HEK293 (cell line): ENCODE results near the gene DCTN3.
A peak's percentile ranks its signal among the peaks of the same experiment; 100 is the strongest.

Experiments used
- BCL11A ChIP-seq: fragments of 450-650 bp; formaldehyde crosslinking; IDR thresholded peaks from 2 replicates; pipeline ENCODE4 v1.5.1; 2016; ENCODE audit warnings: low read depth, missing biosample characterization, missing genetic modification characterization
- BCL6B ChIP-seq: fragments of 450-650 bp; formaldehyde crosslinking; IDR thresholded peaks from 2 replicates; pipeline ENCODE4 v1.5.1; 2017; ENCODE audit warnings: missing biosample characterization, missing genetic modification characterization
- EGR2 ChIP-seq: fragments of 450-650 bp; formaldehyde crosslinking; IDR thresholded peaks from 2 replicates; pipeline ENCODE4 v1.5.1; 2016; ENCODE audit warnings: low read depth, missing biosample characterization, missing genetic modification characterization
- FEZF1 ChIP-seq: fragments of 450-650 bp; formaldehyde crosslinking; IDR thresholded peaks from 2 replicates; pipeline ENCODE4 v1.5.1; 2016; ENCODE audit warnings: missing biosample characterization, missing genetic modification characterization
- INSM2 ChIP-seq: fragments of 450-650 bp; formaldehyde crosslinking; IDR thresholded peaks from 2 replicates; pipeline ENCODE4 v1.5.1; 2016; ENCODE audit warnings: missing biosample characterization, missing genetic modification characterization
- PRDM10 ChIP-seq: fragments of 450-650 bp; formaldehyde crosslinking; IDR thresholded peaks from 2 replicates; pipeline ENCODE4 v1.5.1; 2016; ENCODE audit warnings: missing biosample characterization, missing genetic modification characterization
- SP7 ChIP-seq: fragments of 450-650 bp; formaldehyde crosslinking; IDR thresholded peaks from 2 replicates; pipeline ENCODE4 v1.5.1; 2016; ENCODE audit warnings: missing biosample characterization, missing genetic modification characterization
- ZBTB17 ChIP-seq: fragments of 450-650 bp; formaldehyde crosslinking; IDR thresholded peaks from 2 replicates; pipeline ENCODE4 v1.5.1; 2016; ENCODE audit warnings: missing biosample characterization, missing genetic modification characterization
- ZNF16 ChIP-seq: fragments of 450-650 bp; formaldehyde crosslinking; IDR thresholded peaks from 2 replicates; pipeline ENCODE4 v1.5.1; 2016; ENCODE audit warnings: low read depth, missing biosample characterization, missing genetic modification characterization
- ZNF174 ChIP-seq: fragments of 450-650 bp; formaldehyde crosslinking; IDR thresholded peaks from 2 replicates; pipeline ENCODE4 v1.5.0; 2017; ENCODE audit warnings: missing biosample characterization, mild to moderate bottlenecking, missing genetic modification characterization
- ZNF202 ChIP-seq: fragments of 450-650 bp; formaldehyde crosslinking; IDR thresholded peaks from 2 replicates; pipeline ENCODE4 v1.5.1; 2016; ENCODE audit warnings: missing biosample characterization, missing genetic modification characterization, borderline replicate concordance
- ZNF221 ChIP-seq: fragments of 450-650 bp; formaldehyde crosslinking; IDR thresholded peaks from 2 replicates; pipeline ENCODE4 v1.5.1; 2017; ENCODE audit warnings: missing biosample characterization, missing genetic modification characterization, borderline replicate concordance
- ZNF248 ChIP-seq: fragments of 450-650 bp; formaldehyde crosslinking; IDR thresholded peaks from 2 replicates; pipeline ENCODE4 v1.5.1; 2017; ENCODE audit warnings: missing biosample characterization, missing genetic modification characterization
- ZNF266 ChIP-seq: fragments of 450-650 bp; formaldehyde crosslinking; IDR thresholded peaks from 2 replicates; pipeline ENCODE4 v1.5.1; 2016; ENCODE audit warnings: missing biosample characterization, missing genetic modification characterization, low read depth
- ZNF416 ChIP-seq: fragments of 450-650 bp; formaldehyde crosslinking; IDR thresholded peaks from 2 replicates; pipeline ENCODE4 v1.5.1; 2016; ENCODE audit warnings: missing biosample characterization, missing genetic modification characterization
- ZNF423 ChIP-seq: fragments of 450-650 bp; formaldehyde crosslinking; IDR thresholded peaks from 2 replicates; pipeline ENCODE4 v1.5.1; 2016; ENCODE audit warnings: missing biosample characterization, missing genetic modification characterization
- ZNF521 ChIP-seq: fragments of 450-650 bp; formaldehyde crosslinking; IDR thresholded peaks from 2 replicates; pipeline ENCODE4 v1.5.1; 2017; ENCODE audit warnings: missing biosample characterization, mild to moderate bottlenecking, missing genetic modification characterization
- ZNF529 ChIP-seq: fragments of 450-650 bp; formaldehyde crosslinking; IDR thresholded peaks from 2 replicates; pipeline ENCODE4 v1.5.1; 2017; ENCODE audit warnings: missing genetic modification characterization, missing biosample characterization; ENCODE audit not compliant: insufficient replicate concordance
- ZNF600 ChIP-seq: fragments of 450-650 bp; formaldehyde crosslinking; IDR thresholded peaks from 2 replicates; pipeline ENCODE4 v1.5.1; 2016; ENCODE audit warnings: missing biosample characterization, missing genetic modification characterization
- ZNF621 ChIP-seq: fragments of 450-650 bp; formaldehyde crosslinking; IDR thresholded peaks from 2 replicates; pipeline ENCODE4 v1.5.1; 2017; ENCODE audit warnings: missing biosample characterization, missing genetic modification characterization
- ZNF645 ChIP-seq: fragments of 450-650 bp; formaldehyde crosslinking; IDR thresholded peaks from 2 replicates; pipeline ENCODE4; 2016; ENCODE audit warnings: missing biosample characterization, missing genetic modification characterization
- ZNF677 ChIP-seq: fragments of 450-650 bp; IDR thresholded peaks from 2 replicates; pipeline ENCODE4 v1.5.0; 2018; ENCODE audit warnings: missing biosample characterization, mild to moderate bottlenecking, missing genetic modification characterization, moderate library complexity
- ZNF792 ChIP-seq: fragments of 450-650 bp; formaldehyde crosslinking; IDR thresholded peaks from 2 replicates; pipeline ENCODE4 v1.5.1; 2016; ENCODE audit warnings: missing biosample characterization, missing genetic modification characterization
- TF ChIP-seq, protein P1 (sequence below): IDR thresholded peaks from 2 replicates; pipeline ENCODE4 v1.6.1; 2011; ENCODE audit warnings: mild to moderate bottlenecking, low read depth, low read length, borderline replicate concordance
- TF ChIP-seq, protein P2 (sequence below): fragments of 450-650 bp; formaldehyde crosslinking; IDR thresholded peaks from 2 replicates; pipeline ENCODE4 v1.5.1; 2016; ENCODE audit warnings: missing biosample characterization, missing genetic modification characterization

Gene DCTN3

GRCh38 chr9:34637356-34638137 is 17.3 kb upstream of the DCTN3 start, which contains the start of gene SIGMAR1 (continued):
- TF ChIP-seq FEZF1 (no peak), ZNF423 (no peak), SP7 (tag by site-specific recombination) (no peak; the same call in 1 of the 2 replicates), ZNF677 (tag by site-specific recombination) (no peak; the same call in 1 of the 2 replicates), ZNF521 (tag by site-specific recombination) (no peak), ZNF529 (tag by site-specific recombination) (no peak), ZNF416 (no peak), ZNF645 (tag by site-specific recombination) (no peak), BCL6B (tag by site-specific recombination) (no peak), INSM2 (peak; percentile 7; the same call in 1 of the 2 replicates), EGR2 (tag by site-specific recombination) (peak; percentile 71), ZNF221 (tag by site-specific recombination) (no peak), ZNF266 (tag by site-specific recombination) (no peak), ZNF16 (tag by site-specific recombination) (no peak), BCL11A (tag by site-specific recombination) (no peak), ZNF621 (tag by site-specific recombination) (no peak), ZNF174 (no peak), ZNF600 (tag by site-specific recombination) (peak; percentile 40; the same call in 1 of the 2 replicates), ZNF202 (tag by site-specific recombination) (no peak), PRDM10 (tag by site-specific recombination) (peak; percentile 99), ZNF792 (tag by site-specific recombination) (no peak), ZNF248 (tag by site-specific recombination) (no peak), ZBTB17 (tag by site-specific recombination) (no peak)
- TF ChIP-seq, protein P1, sequence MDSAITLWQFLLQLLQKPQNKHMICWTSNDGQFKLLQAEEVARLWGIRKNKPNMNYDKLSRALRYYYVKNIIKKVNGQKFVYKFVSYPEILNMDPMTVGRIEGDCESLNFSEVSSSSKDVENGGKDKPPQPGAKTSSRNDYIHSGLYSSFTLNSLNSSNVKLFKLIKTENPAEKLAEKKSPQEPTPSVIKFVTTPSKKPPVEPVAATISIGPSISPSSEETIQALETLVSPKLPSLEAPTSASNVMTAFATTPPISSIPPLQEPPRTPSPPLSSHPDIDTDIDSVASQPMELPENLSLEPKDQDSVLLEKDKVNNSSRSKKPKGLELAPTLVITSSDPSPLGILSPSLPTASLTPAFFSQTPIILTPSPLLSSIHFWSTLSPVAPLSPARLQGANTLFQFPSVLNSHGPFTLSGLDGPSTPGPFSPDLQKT: no peak
- TF ChIP-seq, protein P2, sequence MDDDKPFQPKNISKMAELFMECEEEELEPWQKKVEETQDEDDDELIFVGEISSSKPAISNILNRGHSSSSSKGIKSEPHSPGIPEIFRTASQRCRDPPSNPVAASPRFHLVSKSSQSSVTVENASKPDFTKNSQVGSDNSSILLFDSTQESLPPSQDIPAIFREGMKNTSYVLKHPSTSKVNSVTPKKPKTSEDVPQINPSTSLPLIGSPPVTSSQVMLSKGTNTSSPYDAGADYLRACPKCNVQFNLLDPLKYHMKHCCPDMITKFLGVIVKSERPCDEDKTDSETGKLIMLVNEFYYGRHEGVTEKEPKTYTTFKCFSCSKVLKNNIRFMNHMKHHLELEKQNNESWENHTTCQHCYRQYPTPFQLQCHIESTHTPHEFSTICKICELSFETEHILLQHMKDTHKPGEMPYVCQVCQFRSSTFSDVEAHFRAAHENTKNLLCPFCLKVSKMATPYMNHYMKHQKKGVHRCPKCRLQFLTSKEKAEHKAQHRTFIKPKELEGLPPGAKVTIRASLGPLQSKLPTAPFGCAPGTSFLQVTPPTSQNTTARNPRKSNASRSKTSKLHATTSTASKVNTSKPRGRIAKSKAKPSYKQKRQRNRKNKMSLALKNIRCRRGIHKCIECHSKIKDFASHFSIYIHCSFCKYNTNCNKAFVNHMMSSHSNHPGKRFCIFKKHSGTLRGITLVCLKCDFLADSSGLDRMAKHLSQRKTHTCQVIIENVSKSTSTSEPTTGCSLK (tag by site-specific recombination): no peak
